ENCODE data around the gene RMND5B. TPM values are rescaled to one million over a fixed set of nuclear protein-coding genes. Genes with fewer than 3 reads are reported as not detected.

RMND5B gene
- total and polyA plus RNA-seq, 2 of the 13 experiments (the other 11 are each of a cell fraction or from before 2014, with no cell fraction given), result 18.6 to 20.4 TPM

GRCh38 chr5:178129296-178129695, 1.5 kb upstream of the RMND5B start:
- WGBS (ENCODE audit: low lambda C conversion rate), result 88% methylated on average over 9 of the region's 9 CpGs
- intact Hi-C loops (cut with micrococcal nuclease; ENCODE audit: unreplicated experiment), result no loop called here
- Histone ChIP-seq H3K4me2 (ENCODE audit: low read depth, low read length) (no peak overlapping the region), H3K9ac (ENCODE audit: insufficient read depth, low read depth, low read length) (no peak overlapping the region), H3K4me1 (ENCODE audit: insufficient read depth, low read length) (peaks cover 17% of the 10 kb centered on the region; the same call in 1 of the 2 replicates), H3K4me3 (replicated peaks in 1 of 3; ENCODE audit: insufficient read depth in 1 of 3, low read depth in 2 of 3, low read length in 3 of 3) (no peak overlapping the region), H3K36me3 (replicated peaks in 1 of 2; ENCODE audit: control insufficient read depth in 1 of 2, insufficient read depth in 2 of 2, low read length in 2 of 2) (0 out of 5 replicates have a peak, but pooled peaks cover 0 to 3% of the 10 kb centered on the region in 2 experiments), H3K27me3 (ENCODE audit: control insufficient read depth in 1 of 2, insufficient read depth in 2 of 2, low read length in 2 of 2) (peaks cover 0 to 12% of the 10 kb centered on the region in 2 experiments; a peak in 1 of 5 replicates), H3K79me2 (ENCODE audit: insufficient read depth, low read length) (peaks cover 9% of the 10 kb centered on the region), H3K27ac (ENCODE audit: extremely low read length, insufficient read depth, low read length) (no peak overlapping the region), H4K20me1 (ENCODE audit: insufficient read depth, low read length) (no peaks in the 10 kb centered on the region), H3K9me3 (ENCODE audit: low read length) (no peaks in the 10 kb centered on the region), H2AFZ (ENCODE audit: low read length) (no peak overlapping the region)
- ChIA-PET CTCF (ENCODE audit: low intra/inter-chr PET ratio, low total read pairs) (no interaction called here), POLR2A (interaction anchor here (1.1 kb wide), 1 partner anchor 8 kb away, joined by 4 read pairs; no protein-coding TSS in a partner anchor)
- no TSS peak for BruUV-seq (replicated peaks)
- ATAC-seq, result no peak
- in situ Hi-C loops (cut with HindIII; ENCODE audit: extremely low pct_ligation_motif_present, low pct_unique_long_range_greater_than_20kb), result no loop called here
- FAIRE-seq, result no peak
- no peak for DNase-seq (ENCODE audit: low spot score)
- TF ChIP-seq KDM2A (CRISPR knock-in tag; IDR thresholded peaks at IDR 0.05; ENCODE audit: borderline replicate concordance, low read depth) (no peak), MLXIP (CRISPR knock-in tag; IDR thresholded peaks at IDR 0.05; ENCODE audit: borderline replicate concordance) (no peak), DRAP1 (CRISPR knock-in tag; IDR thresholded peaks at IDR 0.05) (no peak), ZNF557 (CRISPR knock-in tag; IDR thresholded peaks at IDR 0.05) (no peak), ZXDC (CRISPR knock-in tag; IDR thresholded peaks at IDR 0.05) (no peak), CBFB (CRISPR knock-in tag; IDR thresholded peaks at IDR 0.05) (no peak), ZNF460 (CRISPR knock-in tag; IDR thresholded peaks at IDR 0.05; ENCODE audit: borderline replicate concordance) (no peak), PCBP1 (IDR thresholded peaks at IDR 0.05; ENCODE audit: borderline replicate concordance, low read depth, low read length) (no peak), PAXIP1 (CRISPR knock-in tag; conservative IDR thresholded peaks at IDR 0.05) (no peak), DZIP1 (CRISPR knock-in tag; IDR thresholded peaks at IDR 0.05) (no peak), PRPF4 (IDR thresholded peaks at IDR 0.05; ENCODE audit: low read depth, low read length, poor library complexity, severe bottlenecking) (no peak)

Measured in HepG2 (cell line).